Astrocyte (in vitro differentiated cells and primary cell): ENCODE data around the gene FOS. TPM values are rescaled to one million over a fixed set of nuclear protein-coding genes. Genes with fewer than 3 reads are reported as not detected.

Experiments
- DNase-seq: peaks from one replicate; pipeline ENCODE4 v3.0.0-alpha.2; 2010; ENCODE audit warnings: low read depth
- FAIRE-seq: peaks from 2 replicates; lab custom pipeline; 2011; peaks lifted over from hg19 to GRCh38; lab: Jason Lieb, UNC
- H2AFZ ChIP-seq: 2 replicates; pipeline ENCODE4 v1.6.0; 2012; ENCODE audit warnings: low read depth, low read length, inconsistent platforms
- H3K27ac ChIP-seq: 2 replicates; pipeline ENCODE4 v1.5.1; 2011; ENCODE audit warnings: low read depth, low read length, inconsistent platforms
- H3K27me3 ChIP-seq: 2 replicates; pipeline ENCODE4 v1.6.0; 2011; ENCODE audit warnings: low read length, inconsistent platforms; ENCODE audit not compliant: insufficient read depth
- H3K36me3 ChIP-seq: 2 replicates; pipeline ENCODE4 v1.5.1; 2011; ENCODE audit warnings: low read length, inconsistent platforms; ENCODE audit not compliant: insufficient read depth
- H3K4me1 ChIP-seq: 2 replicates; pipeline ENCODE4 v1.5.1; 2011; ENCODE audit warnings: low read length, inconsistent platforms; ENCODE audit not compliant: insufficient read depth
- H3K4me2 ChIP-seq: 2 replicates; pipeline ENCODE4 v1.6.0; 2012; ENCODE audit warnings: low read length, inconsistent platforms
- H3K4me3 ChIP-seq: 2 replicates; pipeline ENCODE4 v1.5.1; 2011; ENCODE audit warnings: low read depth, mild to moderate bottlenecking, low read length, inconsistent platforms; ENCODE audit not compliant: insufficient read depth
- H3K79me2 ChIP-seq: 2 replicates; pipeline ENCODE4 v1.6.0; 2012; ENCODE audit warnings: mild to moderate bottlenecking, low read length, inconsistent platforms; ENCODE audit not compliant: insufficient read depth
- H3K9ac ChIP-seq: 2 replicates; pipeline ENCODE4 v1.6.0; 2012; ENCODE audit warnings: mild to moderate bottlenecking, low read length, inconsistent platforms
- H3K9me3 ChIP-seq: 2 replicates; pipeline ENCODE4 v1.5.1; 2012; ENCODE audit warnings: low read depth, mild to moderate bottlenecking, low read length, inconsistent platforms; ENCODE audit not compliant: insufficient read depth
- H4K20me1 ChIP-seq: 2 replicates; pipeline ENCODE4 v1.6.0; 2012; ENCODE audit warnings: low read length, inconsistent platforms; ENCODE audit not compliant: insufficient read depth
- H3K27ac Mint-ChIP-seq: one replicate; pipeline ENCODE4 v1.8.0; 2021; ENCODE audit warnings: mild to moderate bottlenecking, mixed read lengths; ENCODE audit not compliant: unreplicated experiment
- H3K27me3 Mint-ChIP-seq: one replicate; pipeline ENCODE4 v1.8.0; 2021; ENCODE audit warnings: low read depth, mixed read lengths; ENCODE audit not compliant: unreplicated experiment
- H3K36me3 Mint-ChIP-seq: one replicate; pipeline ENCODE4 v1.8.0; 2021; ENCODE audit warnings: low read depth, mixed read lengths; ENCODE audit not compliant: unreplicated experiment
- H3K4me1 Mint-ChIP-seq: one replicate; pipeline ENCODE4 v1.8.0; 2021; ENCODE audit warnings: low read depth, mixed read lengths; ENCODE audit not compliant: unreplicated experiment
- H3K4me3 Mint-ChIP-seq: one replicate; pipeline ENCODE4 v1.8.0; 2021; ENCODE audit warnings: mild to moderate bottlenecking, moderate library complexity, mixed read lengths; ENCODE audit not compliant: unreplicated experiment
- H3K9me3 Mint-ChIP-seq: one replicate; pipeline ENCODE4 v1.8.0; 2021; ENCODE audit warnings: mild to moderate bottlenecking, mixed read lengths; ENCODE audit not compliant: unreplicated experiment
- CTCF ChIP-seq: IDR thresholded peaks from 2 replicates; pipeline ENCODE4 v1.5.1; 2011; ENCODE audit warnings: low read depth, mild to moderate bottlenecking, inconsistent platforms, low read length, moderate library complexity; ENCODE audit not compliant: insufficient read depth
- EZH2 ChIP-seq: IDR thresholded peaks from 2 replicates; pipeline ENCODE4 v1.6.1; 2012; ENCODE audit warnings: mild to moderate bottlenecking, low read length, inconsistent platforms; ENCODE audit not compliant: insufficient read depth
- total RNA-seq: library from RNA; stranded (reverse); gene quantifications from 2 replicates; pipeline ENCODE4 v1.2.1, GENCODE V29; 2021

The FOS gene
- total RNA-seq, 1 donor from 2014 or later: 57.7 TPM

- Histone ChIP-seq H3K4me3 (no peak overlapping the region), H3K9me3 (no peaks in the 10 kb centered on the region), H4K20me1 (no peaks in the 10 kb centered on the region), H3K27ac (no peak overlapping the region), H3K79me2 (no peaks in the 10 kb centered on the region), H2AFZ (no peak overlapping the region), H3K4me2 (no peak overlapping the region), H3K9ac (no peak overlapping the region), H3K27me3 (peaks cover 2% of the 10 kb centered on the region), H3K4me1 (no peaks in the 10 kb centered on the region), H3K36me3 (no peaks in the 10 kb centered on the region)
- FAIRE-seq (no peak), DNase-seq (no peak)
- Mint-ChIP-seq H3K9me3 (no peaks in the 10 kb centered on the region), H3K27me3 (peaks cover 19% of the 10 kb centered on the region), H3K4me1 (no peaks in the 10 kb centered on the region), H3K36me3 (no peaks in the 10 kb centered on the region), H3K27ac (no peak overlapping the region), H3K4me3 (no peak overlapping the region)
- TF ChIP-seq CTCF (no peak), EZH2 (no peak)
Observed at GRCh38 chr14:75322746-75323145, 44.1 kb downstream of the FOS start.

DNA sequence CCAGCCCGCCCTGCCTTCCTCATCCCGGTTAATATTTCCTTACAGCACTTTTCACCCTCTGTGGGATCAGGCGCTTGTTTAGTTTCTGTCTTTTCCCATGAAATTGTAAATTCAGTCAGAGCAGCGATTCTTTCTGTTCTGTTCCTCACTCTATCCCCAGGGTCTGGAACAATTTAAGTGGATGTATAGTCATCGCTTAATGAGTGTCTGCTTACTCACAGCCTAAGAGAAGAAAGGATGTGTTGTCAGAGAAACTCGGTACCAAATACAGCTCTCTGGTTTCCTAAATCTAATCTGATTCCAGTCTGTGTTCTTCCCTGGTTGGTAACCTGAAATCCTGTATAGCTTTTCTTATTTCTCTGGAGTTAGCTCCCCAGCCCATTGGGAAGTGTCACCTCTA lies 44.9 kb downstream of the FOS start:
- H3K36me3 ChIP-seq: no peaks in the 10 kb centered on the region
- no peaks in the 10 kb centered on the region for H3K4me1 ChIP-seq
- no peak for DNase-seq
- no peak overlapping the region for H3K4me2 ChIP-seq
- Mint-ChIP-seq H3K9me3 (no peaks in the 10 kb centered on the region), H3K4me1 (no peaks in the 10 kb centered on the region), H3K27ac (no peak overlapping the region), H3K4me3 (no peak overlapping the region), H3K27me3 (peaks cover 14% of the 10 kb centered on the region), H3K36me3 (no peaks in the 10 kb centered on the region)
- peaks cover 7% of the 10 kb centered on the region for H3K27me3 ChIP-seq
- no peak for FAIRE-seq
- no peak overlapping the region for H3K4me3 ChIP-seq
- no peak overlapping the region for H2AFZ ChIP-seq
- TF ChIP-seq EZH2: no peak
- TF ChIP-seq CTCF: no peak
- H4K20me1 ChIP-seq: no peaks in the 10 kb centered on the region
- H3K9ac ChIP-seq: no peak overlapping the region
- no peak overlapping the region for H3K27ac ChIP-seq
- H3K79me2 ChIP-seq: no peaks in the 10 kb centered on the region
- H3K9me3 ChIP-seq: no peaks in the 10 kb centered on the region

DNA sequence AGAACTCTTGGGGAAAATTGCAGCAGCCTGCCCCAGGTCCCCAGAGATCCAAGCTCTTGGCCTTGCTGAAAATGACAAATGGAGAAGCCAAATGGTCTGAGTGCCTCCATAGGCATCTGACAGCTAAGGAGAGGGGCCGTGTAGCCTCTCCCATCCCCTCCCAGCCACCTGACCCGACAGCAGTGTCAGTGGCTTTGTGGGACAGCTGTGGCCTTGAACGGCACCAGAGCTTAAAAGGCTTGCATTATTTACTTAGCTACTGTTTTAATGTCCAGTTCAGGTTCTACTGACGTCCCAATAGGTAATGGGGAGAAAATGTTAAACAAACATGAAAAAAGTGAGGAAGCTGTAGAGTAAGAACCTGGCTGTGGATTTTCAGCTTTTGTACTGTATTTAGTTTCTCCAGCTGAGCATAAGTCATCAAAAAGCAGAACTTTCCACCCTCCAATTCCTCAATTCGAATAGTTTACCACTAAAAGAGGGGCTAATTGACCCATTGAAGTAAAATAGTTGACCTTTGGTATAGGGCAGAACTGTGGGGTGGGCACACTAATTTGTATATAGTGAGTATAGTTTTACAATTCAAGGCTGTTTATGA lies 50.0 kb downstream of the FOS start:
- no peak overlapping the region for H3K27ac ChIP-seq
- H3K36me3 ChIP-seq: no peaks in the 10 kb centered on the region
- no peaks in the 10 kb centered on the region for H3K9me3 ChIP-seq
- H3K9ac ChIP-seq: no peak overlapping the region
- Mint-ChIP-seq H3K4me1 (no peaks in the 10 kb centered on the region), H3K36me3 (no peaks in the 10 kb centered on the region), H3K27ac (no peak overlapping the region), H3K4me3 (no peak overlapping the region), H3K9me3 (peaks cover 1% of the 10 kb centered on the region), H3K27me3 (peaks cover 13% of the 10 kb centered on the region)
- H4K20me1 ChIP-seq: no peaks in the 10 kb centered on the region
- no peaks in the 10 kb centered on the region for H3K4me1 ChIP-seq
- DNase-seq (no peak), FAIRE-seq (no peak)
- no peak overlapping the region for H3K4me2 ChIP-seq
- H3K4me3 ChIP-seq: no peak overlapping the region
- no peak for TF ChIP-seq CTCF
- no peak for TF ChIP-seq EZH2
- H3K27me3 ChIP-seq: peaks cover 6% of the 10 kb centered on the region
- no peak overlapping the region for H2AFZ ChIP-seq
- no peaks in the 10 kb centered on the region for H3K79me2 ChIP-seq
